Measurements from ENCODE around the gene CELA1. TPM values are rescaled to one million over a fixed set of nuclear protein-coding genes. Genes with fewer than 3 reads are reported as not detected.

Gene CELA1
- total and polyA plus RNA-seq, 10 of the 15 experiments (the other 5 are each of a cell fraction or from before 2014, with no cell fraction given), result not detected

DNA sequence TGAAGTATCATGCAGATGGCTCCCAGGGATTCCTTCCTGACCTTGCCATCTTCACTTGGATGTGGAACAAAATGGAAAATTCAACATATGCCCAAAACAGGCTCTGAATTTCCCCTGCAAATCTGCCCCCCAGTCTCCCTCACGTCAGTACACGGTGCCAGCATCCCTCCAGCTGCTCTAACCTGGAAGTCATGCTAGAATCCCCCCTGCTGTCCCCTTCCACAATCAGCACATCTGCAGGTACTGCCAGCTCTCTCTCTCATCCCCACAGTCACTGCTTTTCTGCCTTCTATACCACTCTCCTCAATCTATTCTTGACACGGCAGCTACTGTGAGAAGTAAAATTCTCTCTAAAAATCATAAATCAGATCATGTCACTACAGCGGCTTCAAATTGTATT lies 23.1 kb upstream of the CELA1 start (continued):
- TF ChIP-seq ZBTB40 (IDR thresholded peaks at IDR 0.05; ENCODE audit: borderline replicate concordance) (no peak), NFXL1 (IDR thresholded peaks at IDR 0.05; ENCODE audit: borderline replicate concordance) (no peak), IKZF1 (conservative IDR thresholded peaks at IDR 0.05) (no peak), BACH1 (IDR thresholded peaks at IDR 0.05; ENCODE audit: borderline replicate concordance) (no peak), STAT1 (conservative IDR thresholded peaks at IDR 0.05) (no peak), CHD1 (IDR thresholded peaks at IDR 0.05; ENCODE audit: low read depth, low read length) (no peak)

DNA sequence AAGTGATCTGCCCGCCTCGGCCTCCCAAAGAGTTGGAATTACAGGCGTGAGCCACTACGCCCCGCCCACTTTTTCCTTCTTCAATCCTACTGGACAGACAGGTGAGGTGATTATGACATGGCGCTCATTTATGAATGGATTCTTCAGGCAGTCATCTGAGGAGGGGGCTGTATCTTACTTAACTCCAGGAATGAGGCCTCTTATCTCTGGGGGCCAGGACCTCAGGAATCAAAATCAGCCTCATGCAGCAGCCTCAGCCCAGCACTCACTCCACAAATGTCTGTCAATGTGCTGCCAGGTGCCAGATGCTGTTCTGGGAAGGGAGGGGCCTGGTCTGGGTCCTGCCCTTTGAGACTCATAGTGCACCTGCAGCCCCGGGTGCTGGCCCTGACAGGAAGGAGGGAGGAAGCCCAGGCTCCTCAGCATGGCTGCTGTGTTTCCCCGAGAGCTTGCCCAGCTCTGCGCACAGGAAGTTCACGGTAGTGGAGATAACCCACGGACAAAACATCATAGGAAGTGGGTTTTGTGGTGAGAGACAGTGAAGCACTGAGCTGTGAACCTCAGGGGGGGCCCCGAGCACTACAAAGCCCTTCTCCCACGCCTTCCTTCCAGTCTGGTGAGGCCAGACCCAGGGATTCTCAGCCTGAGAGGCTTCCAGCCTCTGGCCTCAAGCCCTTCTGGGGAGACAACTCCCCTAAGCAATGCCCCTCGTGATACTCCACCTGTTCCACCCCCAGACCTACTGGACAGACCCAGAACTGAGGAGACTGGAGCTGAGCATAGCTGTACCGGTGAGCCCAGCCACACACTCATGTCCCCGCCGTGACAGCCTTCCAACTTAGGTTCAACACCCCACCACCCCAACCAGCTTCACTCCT lies 22.4 kb upstream of the CELA1 start:
- RAD21 ChIA-PET (ENCODE audit: unreplicated experiment), result interaction anchor here (1.0 to 2.1 kb wide), 8 partner anchors 11 to 163 kb away, joined by 3 to 19 read pairs (median 4); partner anchors contain the start of gene GALNT6
- intact Hi-C loops (cut with micrococcal nuclease; ENCODE audit: unreplicated experiment), result loop anchor here (1.0 kb wide), 1 partner anchor 22 kb away; the partner anchor contains the start of gene GALNT6
- peak overlapping the region; percentile 83 for H3K4me2 ChIP-seq (ENCODE audit: control insufficient read depth, insufficient read depth)
- in situ Hi-C loops (cut with MboI), result no loop called here
- H3K36me3 ChIP-seq (ENCODE audit: control insufficient read depth in 2 of 2, insufficient read depth in 2 of 2, low read length in 1 of 2), result peaks cover 3 to 10% of the 10 kb centered on the region in 2 experiments; a peak in 3 of 4 replicates
- H3K79me2 ChIP-seq (ENCODE audit: control insufficient read depth, insufficient read depth, low read length), result peaks cover 1% of the 10 kb centered on the region; the same call in 1 of the 2 replicates
- FAIRE-seq (peak; percentile 98), DNase-seq (ENCODE audit: low read depth, low spot score) (peak; percentile 95), ATAC-seq (peak; percentile 99)
- peaks cover 21% of the 10 kb centered on the region for H3K4me1 ChIP-seq (ENCODE audit: control insufficient read depth, insufficient read depth, low read length)
- BruUV-seq (replicated peaks), result no TSS peak
- H3K9me3 ChIP-seq (replicated peaks; ENCODE audit: control insufficient read depth, insufficient read depth, low read length), result no peaks in the 10 kb centered on the region
- H4K20me1 ChIP-seq (ENCODE audit: control insufficient read depth, insufficient read depth), result no peaks in the 10 kb centered on the region
- H3K4me3 ChIP-seq, result no peak overlapping the region
- no peaks in the 10 kb centered on the region for H3K27me3 ChIP-seq (replicated peaks in 1 of 2; ENCODE audit: control insufficient read depth in 2 of 2, insufficient read depth in 2 of 2, low read length in 1 of 2)
- peak overlapping the region; percentile 55 for H3K9ac ChIP-seq (ENCODE audit: control insufficient read depth, insufficient read depth, low read length)
- H3K27ac ChIP-seq (ENCODE audit: control insufficient read depth, insufficient read depth), result peak overlapping the region; percentile 87
- WGBS (ENCODE audit: insufficient coverage, insufficient replicate concordance, low lambda C conversion rate, missing lambda C conversion rate), result 7% methylated on average over 17 of the region's 17 CpGs
- H2AFZ ChIP-seq (ENCODE audit: control insufficient read depth, low read depth, low read length), result peak overlapping the region; percentile 62
- SMC1A ChIA-PET (ENCODE audit: uncharacterized antibody, unreplicated experiment), result interaction anchor here (0.7 to 2.3 kb wide), 6 partner anchors 17 to 347 kb away, joined by 3 to 14 read pairs (median 4); partner anchors contain the start of gene LETMD1
- CTCF ChIA-PET, result interaction anchor here (0.6 to 2.2 kb wide), 12 partner anchors 10 to 581 kb away, joined by 3 to 8 read pairs (median 3); partner anchors contain the start of genes GALNT6 and SLC4A8
- POLR2A ChIA-PET, result interaction anchor here (0.6 to 2.8 kb wide), 8 partner anchors 11 to 46 kb away, joined by 3 to 28 read pairs (median 3); partner anchors contain the start of gene GALNT6
- no peak for TF ChIP-seq RB1 (IDR thresholded peaks at IDR 0.05; ENCODE audit: borderline replicate concordance)
- peak; percentile 81 for TF ChIP-seq SPI1 (IDR thresholded peaks at IDR 0.05; ENCODE audit: borderline replicate concordance, insufficient read depth, low read depth, low read length)
- peak; percentile 100 for TF ChIP-seq RUNX3 (IDR thresholded peaks at IDR 0.05; ENCODE audit: low read length)
- no peak for TF ChIP-seq CTCF (IDR thresholded peaks at IDR 0.05 in 2 of 3, conservative IDR thresholded peaks at IDR 0.05 in 1 of 3; ENCODE audit: control insufficient read depth in 2 of 3, extremely low read depth in 1 of 3, insufficient read depth in 1 of 3, low read depth in 3 of 3, low read length in 3 of 3)
- TF ChIP-seq SMC3 (IDR thresholded peaks at IDR 0.05; ENCODE audit: borderline replicate concordance, low read length), result no peak; the same call in 1 of the 2 replicates
- no peak for TF ChIP-seq RBBP5 (conservative IDR thresholded peaks at IDR 0.05)
- TF ChIP-seq BRCA1 (IDR thresholded peaks at IDR 0.05; ENCODE audit: low read depth, low read length), result no peak
- TF ChIP-seq ATF3 (IDR thresholded peaks at IDR 0.05; ENCODE audit: borderline replicate concordance, extremely low read depth, low read depth, low read length), result no peak
- TF ChIP-seq PAX5 (IDR thresholded peaks at IDR 0.05; ENCODE audit: borderline replicate concordance, low read depth, low read length), result peak; percentile 98
